GM12801 (cell line): ENCODE results near the gene IGFBP3.

ENCODE experiments used
- TF ChIP-seq, protein P1 (sequence below): IDR thresholded peaks from one replicate; pipeline ENCODE4 v1.5.1; 2011; ENCODE audit warnings: control low read depth; ENCODE audit not compliant: insufficient read length; ENCODE audit errors: extremely low read depth

IGFBP3 gene, protein sequence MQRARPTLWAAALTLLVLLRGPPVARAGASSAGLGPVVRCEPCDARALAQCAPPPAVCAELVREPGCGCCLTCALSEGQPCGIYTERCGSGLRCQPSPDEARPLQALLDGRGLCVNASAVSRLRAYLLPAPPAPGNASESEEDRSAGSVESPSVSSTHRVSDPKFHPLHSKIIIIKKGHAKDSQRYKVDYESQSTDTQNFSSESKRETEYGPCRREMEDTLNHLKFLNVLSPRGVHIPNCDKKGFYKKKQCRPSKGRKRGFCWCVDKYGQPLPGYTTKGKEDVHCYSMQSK

DNA sequence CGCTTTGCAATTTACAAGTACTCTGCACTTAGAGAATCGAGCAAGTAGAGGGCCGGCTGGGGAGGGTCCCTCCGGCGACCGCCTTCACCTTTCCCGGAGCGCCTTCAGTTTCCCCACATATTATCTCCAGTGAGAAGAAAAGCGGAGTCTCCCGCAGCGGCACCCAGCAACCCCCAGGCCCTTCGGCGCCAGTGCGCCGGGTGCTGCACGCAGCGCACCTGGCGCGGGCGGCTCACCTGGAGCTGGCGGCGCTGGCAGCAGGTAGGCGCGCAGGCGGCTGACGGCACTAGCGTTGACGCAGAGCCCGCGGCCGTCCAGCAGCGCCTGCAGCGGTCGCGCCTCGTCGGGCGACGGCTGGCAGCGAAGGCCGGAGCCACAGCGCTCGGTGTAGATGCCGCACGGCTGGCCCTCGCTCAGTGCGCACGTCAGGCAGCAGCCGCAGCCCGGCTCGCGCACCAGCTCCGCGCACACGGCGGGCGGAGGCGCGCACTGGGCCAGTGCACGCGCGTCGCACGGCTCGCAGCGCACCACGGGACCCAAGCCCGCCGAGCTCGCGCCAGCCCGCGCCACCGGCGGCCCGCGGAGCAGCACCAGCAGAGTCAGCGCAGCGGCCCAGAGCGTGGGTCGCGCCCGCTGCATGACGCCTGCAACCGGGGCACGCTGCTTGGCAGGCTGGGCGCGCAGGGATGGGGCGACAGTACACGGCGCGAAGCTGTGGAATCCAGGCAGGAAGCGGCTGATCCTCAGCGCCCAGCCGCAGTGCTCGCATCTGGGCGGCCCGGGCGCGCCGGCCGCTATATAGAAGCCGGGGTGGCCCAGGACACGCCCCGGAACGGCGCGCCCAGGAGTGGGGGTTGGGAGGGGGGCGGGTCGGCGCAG, at the start of gene IGFBP3:
Gene IGFBP3 (minus strand): TSS at position 771 of the 879 bp plus-strand sequence. CDS start 132 bp downstream, at position 639.
- TF ChIP-seq, protein P1, sequence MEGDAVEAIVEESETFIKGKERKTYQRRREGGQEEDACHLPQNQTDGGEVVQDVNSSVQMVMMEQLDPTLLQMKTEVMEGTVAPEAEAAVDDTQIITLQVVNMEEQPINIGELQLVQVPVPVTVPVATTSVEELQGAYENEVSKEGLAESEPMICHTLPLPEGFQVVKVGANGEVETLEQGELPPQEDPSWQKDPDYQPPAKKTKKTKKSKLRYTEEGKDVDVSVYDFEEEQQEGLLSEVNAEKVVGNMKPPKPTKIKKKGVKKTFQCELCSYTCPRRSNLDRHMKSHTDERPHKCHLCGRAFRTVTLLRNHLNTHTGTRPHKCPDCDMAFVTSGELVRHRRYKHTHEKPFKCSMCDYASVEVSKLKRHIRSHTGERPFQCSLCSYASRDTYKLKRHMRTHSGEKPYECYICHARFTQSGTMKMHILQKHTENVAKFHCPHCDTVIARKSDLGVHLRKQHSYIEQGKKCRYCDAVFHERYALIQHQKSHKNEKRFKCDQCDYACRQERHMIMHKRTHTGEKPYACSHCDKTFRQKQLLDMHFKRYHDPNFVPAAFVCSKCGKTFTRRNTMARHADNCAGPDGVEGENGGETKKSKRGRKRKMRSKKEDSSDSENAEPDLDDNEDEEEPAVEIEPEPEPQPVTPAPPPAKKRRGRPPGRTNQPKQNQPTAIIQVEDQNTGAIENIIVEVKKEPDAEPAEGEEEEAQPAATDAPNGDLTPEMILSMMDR, result no peak

DNA sequence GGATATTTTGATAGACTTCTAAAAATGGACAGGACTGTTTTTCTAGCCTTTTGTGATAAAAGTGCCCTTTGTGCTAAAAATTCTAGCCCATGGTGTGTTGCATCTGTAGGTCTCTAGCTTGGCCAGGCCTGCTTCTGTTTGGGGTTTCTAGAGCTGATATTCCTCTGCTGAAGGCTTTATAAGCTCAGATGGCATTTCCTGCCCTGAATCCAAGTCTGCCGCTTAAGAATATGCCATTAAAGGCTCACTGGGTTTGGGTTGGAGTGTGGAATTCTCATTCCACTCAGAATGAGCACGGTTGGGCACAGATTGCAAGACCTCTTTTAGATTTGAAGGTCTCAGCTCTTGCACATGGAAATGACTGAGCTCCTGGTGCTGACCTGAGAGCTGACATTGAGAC, 49.4 kb upstream of the IGFBP3 start:
- TF ChIP-seq, protein P1, result no peak

DNA sequence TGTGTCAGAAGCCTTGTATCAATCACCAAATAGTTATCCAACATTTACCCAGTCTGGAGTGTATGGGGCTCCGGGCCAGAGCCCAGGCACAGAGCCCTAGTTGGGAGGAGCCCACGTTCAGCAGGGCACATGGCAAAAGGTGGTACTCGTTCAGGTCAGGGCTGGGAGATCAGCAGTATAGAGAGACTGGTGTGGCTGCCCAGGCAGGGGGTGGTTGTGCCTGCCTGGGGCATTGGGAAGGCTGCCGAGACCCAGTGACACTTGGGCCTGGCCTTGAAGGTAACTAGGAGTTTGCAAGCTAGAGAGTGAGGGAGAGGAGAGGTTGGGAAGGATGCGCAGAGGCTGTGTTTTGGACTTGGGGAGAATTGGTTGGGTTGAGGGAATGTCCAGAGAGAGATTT, 48.9 kb upstream of the IGFBP3 start:
- TF ChIP-seq, protein P1, result no peak

DNA sequence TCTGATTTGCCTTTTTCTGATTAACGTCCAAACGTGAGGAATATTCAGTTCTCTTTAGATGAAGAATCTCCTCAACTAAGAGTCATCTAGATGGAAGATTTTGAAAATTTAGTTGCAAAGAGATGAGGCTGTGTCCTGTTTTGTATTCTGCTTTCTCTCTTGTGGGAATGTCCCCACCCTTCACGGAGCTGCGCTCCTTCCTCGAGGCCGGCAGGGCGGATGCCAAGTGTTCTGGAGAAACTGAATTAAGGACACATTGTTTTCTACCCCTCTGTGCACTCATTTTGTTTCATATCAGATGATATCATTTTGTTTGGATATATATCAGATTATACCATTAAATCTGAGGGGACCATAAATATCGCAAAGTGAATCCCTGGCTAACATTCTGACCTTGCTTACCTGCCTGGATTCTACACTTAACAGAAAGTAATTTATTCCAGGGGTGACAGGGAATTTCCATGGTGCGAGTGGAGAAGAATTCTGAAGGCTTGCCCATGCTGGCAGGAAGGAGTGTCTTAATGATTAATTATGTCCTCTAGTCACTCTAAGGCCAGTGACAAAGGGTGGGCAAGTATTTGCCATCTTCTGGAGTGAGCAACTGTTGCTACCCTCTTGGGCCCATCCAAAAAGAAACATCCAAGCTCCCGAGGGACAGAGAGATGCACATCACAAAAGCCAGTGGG, 47.9 kb upstream of the IGFBP3 start:
- TF ChIP-seq, protein P1, result no peak

DNA sequence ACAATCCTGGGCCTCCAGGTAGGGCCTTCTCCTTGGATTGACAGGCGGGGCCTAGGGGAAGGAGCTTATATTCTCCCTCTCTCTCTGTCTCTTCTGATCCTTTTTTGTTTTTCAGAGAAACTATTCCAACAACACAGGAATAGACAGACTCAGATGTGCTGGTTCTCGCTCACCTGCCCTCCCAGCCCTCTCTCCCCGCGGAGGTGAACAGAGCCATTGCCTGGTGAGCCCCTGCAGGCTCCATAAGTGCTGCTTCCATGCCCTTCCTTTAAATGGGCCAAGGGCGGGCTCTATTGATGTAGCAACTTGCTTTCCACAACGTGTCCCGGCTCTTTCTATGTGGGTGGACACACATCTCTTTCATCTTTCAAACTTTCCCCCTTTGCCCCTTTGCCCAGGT, 47.2 kb upstream of the IGFBP3 start:
- TF ChIP-seq, protein P1, result no peak

DNA sequence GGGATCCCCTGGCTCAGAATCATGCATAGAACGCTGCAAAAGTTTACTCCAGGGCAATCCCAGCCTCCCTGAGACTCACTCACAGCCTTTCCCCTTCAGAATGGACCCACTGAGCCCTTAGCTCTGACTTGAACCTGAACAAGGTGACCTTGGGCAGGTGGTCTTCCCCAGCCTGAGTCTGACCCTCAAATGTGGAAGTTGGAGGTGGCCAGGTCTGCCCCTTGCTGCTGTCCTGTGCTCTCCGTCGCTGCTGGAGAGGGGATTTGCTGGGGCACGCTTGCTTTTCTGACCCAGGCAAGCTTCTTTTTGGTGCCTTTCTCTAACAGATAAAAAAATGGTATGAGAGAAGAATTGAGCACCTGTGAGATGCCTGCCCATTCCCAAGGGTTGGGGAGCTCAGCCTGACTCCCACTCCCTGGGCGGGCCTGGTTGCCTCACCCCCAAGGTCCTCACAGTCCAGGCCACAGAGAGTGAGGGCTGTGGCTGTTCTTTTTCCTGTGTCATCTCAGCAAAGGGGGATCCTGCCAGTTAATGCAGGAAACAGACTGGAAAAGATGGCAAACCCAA, 46.6 kb upstream of the IGFBP3 start:
- TF ChIP-seq, protein P1, result no peak

DNA sequence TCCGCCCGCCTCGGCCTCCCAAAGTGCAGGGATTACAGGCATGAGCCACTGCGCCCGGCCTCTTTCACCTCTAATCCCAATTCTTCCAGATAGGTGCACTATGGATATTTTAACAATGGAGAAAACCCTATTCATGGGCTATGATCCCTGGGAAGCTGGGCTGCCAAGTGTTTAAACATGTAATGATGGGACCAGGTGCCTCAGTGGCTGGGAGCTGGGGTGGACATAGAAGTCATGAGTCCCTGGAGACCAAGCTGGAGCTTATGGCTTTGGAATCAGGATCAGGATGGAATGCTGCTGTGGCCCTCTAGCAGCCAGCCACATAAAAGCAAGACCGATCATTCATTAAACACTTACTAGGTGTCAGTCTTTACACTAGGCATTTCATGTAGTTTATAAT, 41.8 kb upstream of the IGFBP3 start:
- TF ChIP-seq, protein P1, result no peak
